Measurements from ENCODE around the gene MASP2. TPM values are rescaled to one million over a fixed set of nuclear protein-coding genes. Genes with fewer than 3 reads are reported as not detected.

The MASP2 gene
- total and polyA plus RNA-seq, 4 donors, result 0.01 to 0.04 TPM; not detected in 2

DNA sequence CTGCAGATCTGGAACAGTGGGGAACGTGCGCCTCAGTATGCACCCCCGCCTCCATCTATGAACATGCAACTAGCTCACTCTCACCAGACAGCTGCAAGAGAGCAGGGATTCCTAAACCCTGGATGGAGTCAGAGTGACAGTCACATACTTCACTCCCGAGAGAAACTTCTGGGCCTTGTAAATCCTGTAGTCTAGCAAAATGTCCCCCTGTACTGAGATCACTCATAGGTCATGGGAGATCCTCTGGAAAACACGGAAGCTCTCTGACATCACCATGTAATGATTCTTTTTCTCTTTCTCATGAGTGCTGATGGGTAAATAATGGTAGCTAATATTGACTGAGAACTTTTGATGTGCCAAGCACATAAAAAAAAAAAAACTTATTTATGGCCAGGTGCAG lies 57.9 kb downstream of the MASP2 start:
- WGBS, 2 donors, result 88 to 92% methylated on average over 5 of the region's 5 CpGs
- TF ChIP-seq, protein P1, sequence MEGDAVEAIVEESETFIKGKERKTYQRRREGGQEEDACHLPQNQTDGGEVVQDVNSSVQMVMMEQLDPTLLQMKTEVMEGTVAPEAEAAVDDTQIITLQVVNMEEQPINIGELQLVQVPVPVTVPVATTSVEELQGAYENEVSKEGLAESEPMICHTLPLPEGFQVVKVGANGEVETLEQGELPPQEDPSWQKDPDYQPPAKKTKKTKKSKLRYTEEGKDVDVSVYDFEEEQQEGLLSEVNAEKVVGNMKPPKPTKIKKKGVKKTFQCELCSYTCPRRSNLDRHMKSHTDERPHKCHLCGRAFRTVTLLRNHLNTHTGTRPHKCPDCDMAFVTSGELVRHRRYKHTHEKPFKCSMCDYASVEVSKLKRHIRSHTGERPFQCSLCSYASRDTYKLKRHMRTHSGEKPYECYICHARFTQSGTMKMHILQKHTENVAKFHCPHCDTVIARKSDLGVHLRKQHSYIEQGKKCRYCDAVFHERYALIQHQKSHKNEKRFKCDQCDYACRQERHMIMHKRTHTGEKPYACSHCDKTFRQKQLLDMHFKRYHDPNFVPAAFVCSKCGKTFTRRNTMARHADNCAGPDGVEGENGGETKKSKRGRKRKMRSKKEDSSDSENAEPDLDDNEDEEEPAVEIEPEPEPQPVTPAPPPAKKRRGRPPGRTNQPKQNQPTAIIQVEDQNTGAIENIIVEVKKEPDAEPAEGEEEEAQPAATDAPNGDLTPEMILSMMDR (IDR thresholded peaks at IDR 0.05; ENCODE audit: control extremely low read depth, extremely low read depth), result no peak
- Histone ChIP-seq H3K4me3 (no peak overlapping the region), H3K4me1 (ENCODE audit: control insufficient read depth in 5 of 5, insufficient read depth in 5 of 5, low read length in 5 of 5) (no peaks in the 10 kb centered on the region), H3K27ac (ENCODE audit: low read depth in 1 of 2, low read length in 1 of 2) (no peak overlapping the region), H3K9ac (ENCODE audit: insufficient read depth in 1 of 2, low read length in 2 of 2) (no peak overlapping the region), H3K9me3 (ENCODE audit: control insufficient read depth in 4 of 4, insufficient read depth in 3 of 4, low read length in 3 of 4) (no peaks in the 10 kb centered on the region), H3K36me3 (ENCODE audit: control insufficient read depth in 4 of 4, insufficient read depth in 4 of 4, low read length in 4 of 4) (no peaks in the 10 kb centered on the region), H3K27me3 (ENCODE audit: control insufficient read depth in 3 of 3, insufficient read depth in 3 of 3, low read length in 2 of 3) (no peaks in the 10 kb centered on the region)
- DNase-seq, result no peak
- ATAC-seq (ENCODE audit: insufficient read depth, low FRiP score), result no peak

DNA sequence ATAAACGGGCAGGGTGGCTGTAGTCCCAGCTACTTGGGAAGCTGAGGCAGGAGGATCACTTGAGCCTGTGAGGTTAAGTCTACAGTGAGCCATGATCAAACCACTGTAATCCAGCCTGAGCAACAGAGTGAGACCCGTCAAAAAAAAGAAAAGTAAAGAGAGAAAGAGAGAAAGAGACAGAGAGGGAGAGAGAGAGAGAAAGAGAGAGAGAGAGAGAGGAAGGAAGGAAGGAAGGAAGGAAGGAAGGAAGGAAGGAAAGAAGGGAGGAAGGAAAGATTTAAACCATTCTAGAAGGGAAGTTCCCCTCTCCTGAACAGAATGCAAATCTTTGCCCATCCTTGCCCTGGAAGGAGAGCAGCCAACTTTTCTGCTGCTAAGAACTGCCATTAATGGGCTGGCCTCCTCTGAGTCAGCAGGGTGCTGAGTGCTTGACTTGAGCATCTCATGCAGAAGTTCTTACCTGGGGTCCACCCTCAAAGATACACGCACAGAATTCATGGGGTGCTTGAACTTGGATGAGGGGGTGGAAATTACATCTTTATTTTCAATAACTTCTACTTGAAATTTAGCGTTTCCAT lies 59.1 kb downstream of the MASP2 start:
- WGBS, 2 donors, result 75 to 85% methylated on average over 4 of the region's 4 CpGs
- no peak for DNase-seq

DNA sequence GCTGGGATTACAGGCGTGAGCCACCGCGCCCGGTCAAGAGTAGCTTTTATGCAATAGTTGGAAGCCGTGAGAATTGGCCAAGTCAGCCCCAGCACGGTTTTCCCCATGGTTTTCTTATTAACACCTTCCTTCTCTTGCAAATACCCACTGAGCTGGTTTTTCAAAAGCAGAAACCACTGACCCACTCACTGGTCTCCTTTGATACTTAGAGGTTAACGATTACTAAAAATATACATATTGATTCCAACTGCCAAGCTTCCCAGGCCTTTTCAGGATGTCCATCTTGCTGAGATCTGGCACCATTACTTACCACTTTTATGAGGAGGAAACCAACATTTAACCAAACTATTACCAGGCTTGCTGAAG lies 60.5 kb downstream of the MASP2 start:
- DNase-seq, result no peak
- no peak for ATAC-seq (ENCODE audit: insufficient read depth, low FRiP score)
- Histone ChIP-seq H3K9me3 (ENCODE audit: control insufficient read depth in 4 of 4, insufficient read depth in 3 of 4, low read length in 3 of 4) (no peaks in the 10 kb centered on the region), H3K9ac (ENCODE audit: insufficient read depth in 1 of 2, low read length in 2 of 2) (no peak overlapping the region), H3K4me3 (no peak overlapping the region), H3K4me1 (ENCODE audit: control insufficient read depth in 5 of 5, insufficient read depth in 5 of 5, low read length in 5 of 5) (no peaks in the 10 kb centered on the region), H3K36me3 (ENCODE audit: control insufficient read depth in 4 of 4, insufficient read depth in 4 of 4, low read length in 4 of 4) (no peaks in the 10 kb centered on the region), H3K27me3 (ENCODE audit: control insufficient read depth in 3 of 3, insufficient read depth in 3 of 3, low read length in 2 of 3) (no peaks in the 10 kb centered on the region), H3K27ac (ENCODE audit: low read depth in 1 of 2, low read length in 1 of 2) (no peak overlapping the region)
- TF ChIP-seq, protein P1 (IDR thresholded peaks at IDR 0.05; ENCODE audit: control extremely low read depth, extremely low read depth), result no peak
- WGBS, 2 donors, result 51 to 61% methylated on average over 7 of the region's 7 CpGs

More for the DNA sequence above, 59.1 kb downstream of the MASP2 start:
- no peaks in the 10 kb centered on the region for H3K36me3 ChIP-seq (ENCODE audit: control insufficient read depth in 4 of 4, insufficient read depth in 4 of 4, low read length in 4 of 4)
- ATAC-seq (ENCODE audit: insufficient read depth, low FRiP score), result no peak
- H3K4me1 ChIP-seq (ENCODE audit: control insufficient read depth in 5 of 5, insufficient read depth in 5 of 5, low read length in 5 of 5), result no peaks in the 10 kb centered on the region
- H3K27me3 ChIP-seq (ENCODE audit: control insufficient read depth in 3 of 3, insufficient read depth in 3 of 3, low read length in 2 of 3), result no peaks in the 10 kb centered on the region
- H3K9ac ChIP-seq (ENCODE audit: insufficient read depth in 1 of 2, low read length in 2 of 2), result no peak overlapping the region
- no peak overlapping the region for H3K4me3 ChIP-seq
- H3K9me3 ChIP-seq (ENCODE audit: control insufficient read depth in 4 of 4, insufficient read depth in 3 of 4, low read length in 3 of 4), result no peaks in the 10 kb centered on the region
- TF ChIP-seq, protein P1 (IDR thresholded peaks at IDR 0.05; ENCODE audit: control extremely low read depth, extremely low read depth), result no peak
- no peak overlapping the region for H3K27ac ChIP-seq (ENCODE audit: low read depth in 1 of 2, low read length in 1 of 2)

Measured in lung (tissue), 12 donors.